Ishikawa (cell line): ENCODE data around the gene AFAP1L1.

Experiments used
- CEBPB ChIP-seq: IDR thresholded peaks from 2 replicates; pipeline ENCODE4 v1.6.1; 2012
- CREB1 ChIP-seq: IDR thresholded peaks from 2 replicates; pipeline ENCODE4 v1.6.1; 2012; ENCODE audit warnings: low read depth
- EGR1 ChIP-seq: IDR thresholded peaks from 2 replicates; pipeline ENCODE4 v1.6.1; 2012
- EP300 ChIP-seq: IDR thresholded peaks from 2 replicates; pipeline ENCODE4 v1.6.1; 2012; ENCODE audit warnings: borderline replicate concordance
- FOXM1 ChIP-seq: IDR thresholded peaks from 2 replicates; pipeline ENCODE4 v1.6.1; 2012; ENCODE audit warnings: low read depth, borderline replicate concordance
- NFIC ChIP-seq: IDR thresholded peaks from 2 replicates; pipeline ENCODE4 v1.6.1; 2012
- RAD21 ChIP-seq: IDR thresholded peaks from 2 replicates; pipeline ENCODE4 v1.6.1; 2012; ENCODE audit warnings: low read depth
- TAF1 ChIP-seq: IDR thresholded peaks from 2 replicates; pipeline ENCODE4 v1.6.1; 2012; ENCODE audit warnings: low read depth, mild to moderate bottlenecking
- TCF12 ChIP-seq: IDR thresholded peaks from 2 replicates; pipeline ENCODE4 v1.6.1; 2012; ENCODE audit warnings: low read depth
- TEAD4 ChIP-seq: IDR thresholded peaks from 2 replicates; pipeline ENCODE4 v1.6.1; 2012
- USF1 ChIP-seq: IDR thresholded peaks from 2 replicates; pipeline ENCODE4 v1.6.1; 2012
- YY1 ChIP-seq: IDR thresholded peaks from 2 replicates; pipeline ENCODE4 v1.6.1; 2012; ENCODE audit warnings: low read depth
- ZBTB7A ChIP-seq: IDR thresholded peaks from 2 replicates; pipeline ENCODE4 v1.6.1; 2012; ENCODE audit warnings: low read depth
- TF ChIP-seq, protein P1 (sequence below): IDR thresholded peaks from 2 replicates; pipeline ENCODE4 v1.6.1; 2012
- TF ChIP-seq, protein P2 (sequence below): IDR thresholded peaks from 2 replicates; pipeline ENCODE4 v1.6.1; 2012; ENCODE audit warnings: low read depth, mild to moderate bottlenecking

Gene AFAP1L1

DNA sequence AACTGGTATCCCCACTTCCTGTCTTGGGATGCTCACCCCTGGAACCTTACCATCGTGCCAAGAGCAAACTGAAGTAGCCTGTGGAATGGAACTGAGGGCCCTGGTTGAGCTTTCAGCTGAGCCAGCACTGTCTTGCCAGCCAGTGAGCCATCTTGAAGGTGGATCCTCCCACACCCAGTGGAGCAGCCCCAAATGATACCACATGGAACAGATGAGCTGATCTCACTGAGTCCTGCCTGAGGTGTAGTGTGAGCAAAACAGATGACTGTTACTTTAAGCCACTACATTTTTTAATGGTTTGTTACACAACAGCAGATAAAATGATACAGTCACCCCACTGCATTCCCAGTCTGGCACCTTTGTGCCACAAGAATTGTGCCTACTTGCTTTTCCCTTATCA lies 84.0 kb downstream of the AFAP1L1 start:
- TF ChIP-seq YY1 (no peak), CREB1 (no peak), RAD21 (no peak), EGR1 (no peak), ZBTB7A (no peak), CEBPB (no peak), USF1 (no peak), NFIC (no peak), FOXM1 (no peak), TAF1 (no peak), TEAD4 (no peak), TCF12 (no peak), EP300 (no peak)
- TF ChIP-seq, protein P1, sequence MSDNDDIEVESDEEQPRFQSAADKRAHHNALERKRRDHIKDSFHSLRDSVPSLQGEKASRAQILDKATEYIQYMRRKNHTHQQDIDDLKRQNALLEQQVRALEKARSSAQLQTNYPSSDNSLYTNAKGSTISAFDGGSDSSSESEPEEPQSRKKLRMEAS, result no peak
- TF ChIP-seq, protein P2, sequence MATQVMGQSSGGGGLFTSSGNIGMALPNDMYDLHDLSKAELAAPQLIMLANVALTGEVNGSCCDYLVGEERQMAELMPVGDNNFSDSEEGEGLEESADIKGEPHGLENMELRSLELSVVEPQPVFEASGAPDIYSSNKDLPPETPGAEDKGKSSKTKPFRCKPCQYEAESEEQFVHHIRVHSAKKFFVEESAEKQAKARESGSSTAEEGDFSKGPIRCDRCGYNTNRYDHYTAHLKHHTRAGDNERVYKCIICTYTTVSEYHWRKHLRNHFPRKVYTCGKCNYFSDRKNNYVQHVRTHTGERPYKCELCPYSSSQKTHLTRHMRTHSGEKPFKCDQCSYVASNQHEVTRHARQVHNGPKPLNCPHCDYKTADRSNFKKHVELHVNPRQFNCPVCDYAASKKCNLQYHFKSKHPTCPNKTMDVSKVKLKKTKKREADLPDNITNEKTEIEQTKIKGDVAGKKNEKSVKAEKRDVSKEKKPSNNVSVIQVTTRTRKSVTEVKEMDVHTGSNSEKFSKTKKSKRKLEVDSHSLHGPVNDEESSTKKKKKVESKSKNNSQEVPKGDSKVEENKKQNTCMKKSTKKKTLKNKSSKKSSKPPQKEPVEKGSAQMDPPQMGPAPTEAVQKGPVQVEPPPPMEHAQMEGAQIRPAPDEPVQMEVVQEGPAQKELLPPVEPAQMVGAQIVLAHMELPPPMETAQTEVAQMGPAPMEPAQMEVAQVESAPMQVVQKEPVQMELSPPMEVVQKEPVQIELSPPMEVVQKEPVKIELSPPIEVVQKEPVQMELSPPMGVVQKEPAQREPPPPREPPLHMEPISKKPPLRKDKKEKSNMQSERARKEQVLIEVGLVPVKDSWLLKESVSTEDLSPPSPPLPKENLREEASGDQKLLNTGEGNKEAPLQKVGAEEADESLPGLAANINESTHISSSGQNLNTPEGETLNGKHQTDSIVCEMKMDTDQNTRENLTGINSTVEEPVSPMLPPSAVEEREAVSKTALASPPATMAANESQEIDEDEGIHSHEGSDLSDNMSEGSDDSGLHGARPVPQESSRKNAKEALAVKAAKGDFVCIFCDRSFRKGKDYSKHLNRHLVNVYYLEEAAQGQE, result no peak

DNA sequence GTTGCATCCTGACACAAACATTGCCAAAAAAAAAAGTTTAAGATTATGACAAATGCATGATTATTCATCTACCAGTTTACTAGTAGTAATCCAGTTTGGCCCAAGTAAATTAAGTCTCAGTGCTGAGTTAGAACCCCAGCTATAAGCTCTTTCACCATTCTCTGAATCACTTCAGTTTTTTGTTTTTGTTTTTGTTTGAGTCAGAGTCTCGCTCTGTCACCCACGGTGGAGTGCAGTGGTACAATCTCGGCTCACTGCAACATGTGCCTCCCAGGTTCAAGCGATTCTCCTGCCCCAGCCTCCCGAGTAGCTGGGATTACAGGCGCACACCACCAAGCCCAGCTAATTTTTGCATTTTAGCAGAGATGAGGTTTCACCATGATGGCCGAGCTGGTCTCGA lies 84.7 kb downstream of the AFAP1L1 start:
- TF ChIP-seq USF1 (no peak), YY1 (no peak), CREB1 (no peak), EGR1 (no peak), EP300 (no peak), FOXM1 (no peak)
- TF ChIP-seq, protein P1, result no peak

DNA sequence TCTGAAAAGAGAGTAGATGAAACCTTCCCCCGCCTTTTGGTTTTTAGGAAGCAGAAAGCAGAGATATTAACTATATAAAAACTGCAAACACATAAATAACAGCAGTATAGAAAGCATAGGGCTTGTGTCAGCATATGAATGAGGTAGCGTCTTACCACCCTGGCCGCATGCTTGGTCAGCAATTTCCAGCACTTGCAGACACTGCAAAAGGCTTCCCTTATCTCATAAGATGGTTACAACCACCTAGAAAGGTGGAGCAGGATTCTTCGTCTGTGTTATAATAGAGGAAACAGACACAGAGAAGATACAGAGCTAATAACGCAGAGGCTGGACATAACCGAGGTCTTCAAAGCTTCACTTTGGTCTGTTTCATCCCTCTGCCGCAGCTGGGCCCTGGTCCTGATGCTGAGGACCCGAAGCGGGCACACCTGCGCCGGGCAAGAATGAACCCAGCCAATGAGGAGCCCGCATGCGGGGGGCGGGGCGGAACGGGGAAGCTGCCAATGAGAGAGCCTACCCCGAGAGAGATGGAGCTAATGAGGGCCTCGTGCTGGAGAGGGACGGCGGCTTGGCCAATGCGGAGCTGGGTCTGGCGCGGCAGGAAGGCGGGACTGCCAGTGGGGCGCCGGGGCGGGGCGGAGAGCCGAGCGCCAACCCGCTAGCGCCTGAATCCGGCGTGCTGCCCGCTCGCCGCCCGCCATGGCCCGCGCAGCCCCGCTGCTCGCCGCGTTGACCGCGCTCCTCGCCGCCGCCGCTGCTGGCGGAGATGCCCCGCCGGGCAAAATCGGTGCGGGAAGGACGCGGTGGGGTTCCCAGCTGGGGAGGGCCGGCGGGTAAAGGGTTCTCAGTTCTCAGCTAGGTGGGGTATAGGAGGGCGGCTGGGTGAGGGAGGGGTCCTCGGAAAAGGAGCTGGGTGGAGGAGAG lies 86.0 kb downstream of the AFAP1L1 start, which contains the start of gene PCYOX1L:
PCYOX1L (plus strand) TSS at position 677 of the 924 bp plus-strand sequence; CDS start at position 700, 23 bp downstream.
- TF ChIP-seq ZBTB7A, result 0 out of 2 replicates have a peak, but pooled peaks have one; percentile 38
- TF ChIP-seq YY1, result peak; percentile 76
- TF ChIP-seq, protein P2, result no peak
- TF ChIP-seq USF1, result peak; percentile 59; the same call in 1 of the 2 replicates
- no peak for TF ChIP-seq EP300
- TF ChIP-seq, protein P1, result peak; percentile 71
- peak; percentile 31; the same call in 1 of the 2 replicates for TF ChIP-seq TAF1

DNA sequence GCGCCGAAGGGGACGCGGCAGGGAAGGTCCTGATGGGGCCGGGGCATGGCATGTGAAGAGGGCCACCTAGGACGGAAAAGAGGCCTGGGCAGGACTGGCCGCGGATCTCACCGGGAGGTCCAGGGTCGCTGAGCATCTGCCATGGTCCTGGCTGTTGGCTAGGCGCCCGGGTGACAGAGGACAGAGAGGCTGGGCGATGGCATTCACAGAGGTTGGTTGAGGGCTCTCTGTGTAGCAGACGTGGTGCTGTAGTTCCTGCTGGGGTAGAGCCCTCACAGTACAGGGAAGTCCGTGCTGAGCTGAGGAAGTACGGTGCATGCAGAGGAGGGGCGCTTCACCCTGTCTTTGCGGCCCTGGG lies 86.6 kb downstream of the AFAP1L1 start:
- TF ChIP-seq NFIC (no peak), TAF1 (no peak), CREB1 (no peak), TEAD4 (no peak)
- TF ChIP-seq, protein P1, result no peak

DNA sequence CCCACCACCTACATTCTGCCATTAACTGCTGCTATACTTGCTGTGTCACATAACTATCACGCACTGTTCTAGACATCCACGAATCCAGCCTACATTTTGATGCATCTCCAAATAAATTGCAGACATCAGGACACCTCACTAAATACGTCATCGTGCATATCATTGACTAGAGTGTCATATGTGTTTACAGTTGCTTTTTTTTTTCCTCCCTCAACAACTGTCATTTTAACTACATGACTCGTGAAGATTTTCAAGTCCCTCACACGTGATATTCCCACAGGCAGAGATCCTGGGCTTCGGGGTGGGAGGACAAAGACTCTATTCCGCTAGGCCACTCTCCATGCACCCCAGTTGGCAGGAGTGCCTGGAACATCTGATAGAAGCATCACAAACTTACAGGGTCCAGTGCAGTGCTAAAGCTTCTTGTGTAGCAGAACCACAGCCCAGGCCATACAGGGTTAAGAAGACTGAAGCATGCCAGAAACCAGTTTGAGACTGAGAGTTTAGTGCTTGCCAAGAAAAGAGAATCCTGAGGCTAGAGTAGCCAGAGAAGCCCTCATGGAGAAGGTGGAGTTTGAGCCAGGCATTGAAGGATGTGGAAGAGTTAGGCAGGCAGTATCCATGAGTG lies 87.3 kb downstream of the AFAP1L1 start:
- TF ChIP-seq TCF12 (no peak), CEBPB (no peak), EP300 (no peak), RAD21 (no peak), NFIC (no peak)
- TF ChIP-seq, protein P1, result no peak
